ENCODE measurements around the gene CCNB1.
"Not testable (repeated sequence)": the region's sequence is repeated elsewhere in the genome, so short reads cannot be mapped to it uniquely, and the experiment has no call there.

Gene CCNB1

GRCh38 chr5:69166686-69167492 is at the start of gene CCNB1:
TSS of gene CCNB1 (plus strand) at chr5:69167150. CDS start at chr5:69167263, 113 bp downstream.
- DNase-seq, result peak; percentile 99

DNA sequence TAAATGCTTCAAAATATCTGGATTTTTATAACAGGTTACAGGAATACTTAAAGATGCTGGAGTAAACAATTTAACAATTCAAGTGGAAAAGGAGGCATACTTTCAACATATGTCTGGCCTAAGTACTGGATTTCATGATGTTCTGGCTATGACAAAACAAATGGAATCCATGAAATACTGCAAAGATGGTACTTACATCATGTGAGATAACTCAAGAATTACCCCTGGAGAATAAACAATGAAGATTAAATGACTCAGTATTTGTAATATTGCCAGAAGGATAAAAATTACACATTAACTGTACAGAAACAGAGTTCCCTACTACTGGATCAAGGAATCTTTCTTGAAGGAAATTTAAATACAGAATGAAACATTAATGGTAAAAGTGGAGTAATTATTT is 37.5 kb upstream of the CCNB1 start:
- no peak for DNase-seq

GRCh38 chr5:69130241-69130640 is 36.7 kb upstream of the CCNB1 start:
- DNase-seq, result no peak

- no peak for DNase-seq
These were observed 35.6 kb upstream of the CCNB1 start for GRCh38 chr5:69131304-69131703.

DNA sequence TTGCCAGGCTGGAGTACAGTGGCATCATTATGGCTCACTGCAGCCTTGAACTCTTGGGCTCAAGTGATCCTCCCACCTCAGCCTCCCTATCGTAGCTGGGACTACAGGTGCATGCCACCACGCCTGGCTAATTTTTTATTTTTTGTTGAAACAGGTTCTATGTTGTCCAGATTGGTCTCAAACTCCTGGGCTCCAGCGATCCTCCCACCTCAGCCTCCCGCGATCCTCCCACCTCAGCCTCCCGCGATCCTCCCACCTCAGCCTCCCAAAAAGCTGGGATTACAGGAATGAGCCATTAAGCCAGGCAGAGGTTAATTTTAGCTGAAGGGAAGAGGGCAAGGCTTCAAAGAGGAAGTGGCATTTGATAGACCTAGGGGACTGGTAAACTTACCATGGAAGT is 32.8 kb upstream of the CCNB1 start:
- DNase-seq, result no peak

GRCh38 chr5:69136293-69136692 is 30.7 kb upstream of the CCNB1 start:
- DNase-seq, result no peak

DNA sequence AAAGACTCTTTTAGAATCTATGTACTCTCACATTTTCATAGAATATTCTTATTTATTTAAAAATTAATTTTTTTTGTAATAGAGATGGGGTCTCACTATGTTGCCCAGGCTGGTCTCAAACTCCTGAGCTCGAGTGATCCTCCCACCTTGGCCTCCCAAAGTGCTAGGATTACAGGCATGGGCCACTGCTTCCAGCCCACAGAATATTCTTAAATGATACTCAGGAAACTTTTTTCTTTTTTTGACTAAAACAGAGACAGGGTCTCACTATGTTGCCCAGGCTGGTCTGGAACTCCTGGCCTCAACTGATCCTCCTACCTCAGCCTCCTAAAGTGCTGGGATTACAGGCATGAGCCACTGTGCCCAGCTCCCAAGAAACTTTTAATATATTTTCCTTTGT is 29.7 kb upstream of the CCNB1 start:
- DNase-seq, result not testable (repeated sequence)

DNA sequence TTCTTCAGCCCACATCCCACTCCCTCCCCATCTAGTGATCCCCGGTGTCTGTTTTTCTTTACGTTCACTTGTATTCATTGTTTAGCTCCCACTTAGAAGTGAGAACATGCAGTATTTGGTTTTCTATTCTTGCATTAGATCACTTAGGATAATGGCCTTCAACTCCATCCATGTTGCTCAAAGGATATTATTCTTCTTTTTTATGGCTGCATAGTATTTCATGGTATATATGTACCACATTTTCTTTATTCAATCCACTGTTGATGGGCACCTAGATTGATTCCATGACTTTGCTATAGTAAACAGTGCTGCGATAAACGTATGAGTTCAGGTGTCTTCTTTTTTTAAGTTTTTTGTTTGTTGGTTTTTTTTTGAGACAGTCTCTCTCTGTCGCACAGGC is 29.1 kb upstream of the CCNB1 start:
- DNase-seq, result no peak

DNA sequence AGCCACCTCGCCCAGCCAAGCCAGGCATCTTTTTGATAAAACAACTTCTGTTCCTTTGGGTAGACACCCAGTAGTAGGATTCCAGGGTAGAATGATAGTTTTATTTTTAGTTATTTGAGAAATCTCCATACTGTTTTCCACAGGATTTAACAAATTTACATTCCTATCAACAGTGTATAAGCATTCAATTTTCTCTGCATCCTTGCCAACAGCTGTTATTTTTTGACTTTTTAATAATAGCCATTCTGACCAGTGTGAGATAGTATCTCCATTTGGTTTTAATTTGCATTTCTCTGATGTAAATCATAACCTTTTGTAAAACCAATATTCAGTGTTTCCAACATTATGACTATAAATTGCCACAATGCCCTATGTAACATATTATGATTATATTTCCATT is 28.2 kb upstream of the CCNB1 start:
- DNase-seq, result no peak

- not testable (repeated sequence) for DNase-seq
These were observed 26.7 kb upstream of the CCNB1 start for GRCh38 chr5:69140239-69140638.

DNA sequence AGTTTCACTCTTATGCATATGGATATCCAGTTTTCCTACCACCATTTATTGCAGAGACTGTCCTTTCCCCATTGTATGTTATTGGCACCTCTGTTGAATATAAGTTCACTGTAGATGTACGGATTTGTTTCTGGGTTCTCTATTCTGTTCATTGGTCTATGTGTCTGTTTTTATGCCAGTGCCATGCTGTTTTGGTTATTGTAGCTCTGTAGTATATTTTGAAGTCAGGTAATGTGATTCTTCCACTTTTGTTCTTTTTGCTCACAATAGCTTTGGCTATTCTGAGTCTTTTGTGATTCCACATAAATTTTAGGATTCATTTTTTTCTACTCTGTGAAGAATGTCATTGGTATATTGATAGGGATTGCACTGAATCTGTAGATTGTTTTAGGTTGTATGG is 26.1 kb upstream of the CCNB1 start:
- DNase-seq, result no peak

- DNase-seq, result not testable (repeated sequence)
These were observed 18.4 kb upstream of the CCNB1 start for GRCh38 chr5:69148576-69148975.

DNA sequence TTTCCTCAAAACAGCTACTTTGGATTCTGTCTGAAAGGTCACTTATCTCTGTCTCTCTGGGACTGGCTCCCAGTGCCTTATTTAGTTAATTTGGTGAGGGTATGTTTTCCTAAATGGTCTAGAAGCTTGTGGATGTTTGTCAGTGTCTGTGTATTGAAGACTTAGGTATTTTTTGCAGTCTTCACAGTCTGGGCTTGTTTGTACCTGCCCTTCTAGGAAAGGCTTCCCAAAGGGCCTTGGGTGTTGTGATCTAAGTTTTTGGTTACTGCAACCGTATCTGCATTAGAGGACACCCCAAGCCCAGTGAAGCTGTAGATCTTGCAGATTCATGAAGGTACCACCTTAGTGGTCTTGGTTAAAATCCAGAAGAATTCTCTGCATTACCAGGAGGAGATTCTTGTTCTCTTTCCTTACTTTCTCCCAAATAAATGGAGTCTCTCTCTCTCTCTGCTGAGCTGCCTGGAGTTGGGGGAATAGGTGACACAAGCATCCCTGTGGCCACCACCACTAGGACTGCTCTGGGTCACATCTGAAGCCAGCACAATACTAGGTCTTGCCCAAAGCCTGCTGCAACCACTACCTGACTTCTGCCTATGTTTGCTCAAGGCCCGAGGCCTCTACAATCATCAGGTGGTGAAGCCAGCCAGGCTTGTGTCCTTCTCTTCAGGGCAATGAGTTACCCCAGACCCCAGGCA is 17.8 kb upstream of the CCNB1 start:
- no peak for DNase-seq

GRCh38 chr5:69149676-69150010 is 17.3 kb upstream of the CCNB1 start:
- no peak for DNase-seq

DNA sequence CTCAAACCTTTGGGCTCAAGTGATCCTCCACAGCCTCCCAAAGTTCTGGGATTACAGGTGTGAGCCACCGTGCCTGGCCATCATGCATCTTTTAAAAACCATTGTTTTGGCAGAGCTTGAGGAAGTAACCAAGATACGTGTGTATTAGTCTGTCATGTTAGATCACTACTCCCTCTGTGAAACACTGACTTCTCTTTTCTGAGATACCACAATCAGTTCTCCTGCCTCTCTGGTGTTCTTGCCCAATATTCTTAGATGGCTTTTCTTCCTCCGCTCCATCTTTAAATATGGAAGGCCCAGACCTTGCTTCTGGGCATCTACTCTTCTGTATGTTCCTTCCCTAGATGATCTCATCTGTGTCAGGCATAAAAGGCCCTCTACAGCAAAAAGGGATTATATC is 14.2 kb upstream of the CCNB1 start:
- peak; percentile 54 for DNase-seq

DNA sequence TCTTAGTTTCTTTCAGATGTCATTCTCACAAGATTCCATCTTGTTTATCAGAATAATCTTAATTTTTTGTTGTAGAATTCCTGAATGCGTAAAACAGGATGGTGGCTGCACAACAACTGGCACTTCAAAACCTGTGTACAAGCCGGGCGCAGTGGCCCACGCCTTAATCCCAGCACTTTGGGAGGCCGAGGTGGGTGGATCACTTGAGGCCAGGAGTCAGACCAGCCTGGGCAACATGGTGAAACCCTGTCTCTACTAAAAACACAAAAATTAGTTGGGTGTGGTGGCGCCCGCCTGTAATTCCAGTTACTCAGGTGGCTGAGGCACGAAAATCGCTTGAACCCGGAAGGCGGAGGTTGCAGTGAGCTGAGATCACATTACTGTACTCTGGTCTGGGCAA is 10.5 kb upstream of the CCNB1 start:
- DNase-seq, result no peak

- no peak for DNase-seq
These were observed 8.9 kb upstream of the CCNB1 start for GRCh38 chr5:69158039-69158438.

DNA sequence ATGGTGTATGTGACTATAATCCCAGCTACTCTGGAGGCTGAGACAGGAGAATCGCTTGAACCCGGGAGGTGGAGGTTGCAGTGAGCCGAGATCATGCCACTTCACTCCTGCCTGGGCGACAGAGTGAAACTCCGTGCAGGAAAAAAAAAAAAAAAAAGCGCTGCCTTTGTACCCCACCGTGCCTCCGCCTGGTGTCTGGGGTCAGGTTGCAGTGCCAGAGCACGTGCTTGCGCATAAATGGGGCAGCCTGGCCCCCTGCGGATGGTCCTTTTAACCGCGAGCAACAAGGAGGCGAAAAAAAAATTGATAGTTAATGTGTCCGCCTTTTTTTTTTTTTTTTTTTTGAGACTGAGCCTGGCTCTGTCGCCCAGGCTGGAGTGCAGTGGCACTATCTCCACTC is 6.3 kb upstream of the CCNB1 start:
- no peak for DNase-seq

- DNase-seq, result peak; percentile 52
These were observed 524 bp downstream of the CCNB1 start for GRCh38 chr5:69167493-69167855.

- DNase-seq, result peak; percentile 14
These were observed 979 bp downstream of the CCNB1 start for GRCh38 chr5:69167929-69168328.

DNA sequence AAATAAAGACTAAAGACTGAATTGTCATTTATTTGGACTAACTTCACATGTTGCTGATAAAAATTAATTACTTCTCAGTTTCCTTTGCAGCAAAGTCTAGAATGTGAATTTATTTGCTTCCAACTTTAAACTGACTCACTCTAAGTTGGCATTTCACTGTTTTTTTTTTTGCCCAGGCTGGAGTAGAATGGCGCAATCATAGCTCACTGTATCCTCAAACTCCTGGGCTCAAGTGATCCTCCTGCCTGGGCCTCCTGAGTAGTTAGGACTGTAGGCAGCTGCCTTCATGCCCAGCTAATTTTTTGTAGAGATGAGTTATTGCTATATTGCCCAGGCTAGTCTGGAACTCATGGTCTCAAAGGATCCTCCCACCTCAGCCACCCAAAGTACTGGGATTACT is 3.5 kb downstream of the CCNB1 start:
- DNase-seq, result no peak

- DNase-seq, result no peak
These were observed 4.0 kb downstream of the CCNB1 start for GRCh38 chr5:69170969-69171368.

DNA sequence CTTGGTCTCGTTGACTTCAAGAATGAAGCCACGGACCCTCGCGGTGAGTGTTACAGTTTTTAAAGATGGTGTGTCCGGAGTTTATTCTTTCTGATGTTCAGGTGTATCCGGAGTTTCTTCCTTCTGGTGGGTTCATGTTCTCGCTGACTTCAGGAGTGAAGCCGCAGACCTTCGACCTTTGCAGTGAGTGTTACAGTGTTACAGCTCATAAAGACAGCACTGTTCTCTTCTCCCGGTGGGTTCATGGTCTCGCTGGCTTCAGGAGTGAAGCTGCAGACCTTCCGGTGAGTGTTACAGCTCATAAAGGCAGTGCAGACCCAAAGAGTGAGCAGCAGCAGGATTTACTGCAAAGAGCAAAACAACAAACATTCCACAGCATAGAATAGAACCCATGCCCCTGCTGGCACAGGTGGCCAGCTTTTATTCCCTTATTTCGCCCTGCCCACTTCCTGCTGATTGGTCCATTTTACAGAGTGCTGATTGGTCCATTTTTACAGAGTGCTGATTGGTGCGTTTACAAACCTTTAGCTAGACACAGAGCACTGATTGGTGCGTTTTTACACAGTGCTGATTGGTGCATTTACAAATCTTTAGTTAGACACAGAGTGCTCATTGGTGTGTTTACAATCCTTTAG is 14.8 kb downstream of the CCNB1 start:
- DNase-seq, result not testable (repeated sequence)

DNA sequence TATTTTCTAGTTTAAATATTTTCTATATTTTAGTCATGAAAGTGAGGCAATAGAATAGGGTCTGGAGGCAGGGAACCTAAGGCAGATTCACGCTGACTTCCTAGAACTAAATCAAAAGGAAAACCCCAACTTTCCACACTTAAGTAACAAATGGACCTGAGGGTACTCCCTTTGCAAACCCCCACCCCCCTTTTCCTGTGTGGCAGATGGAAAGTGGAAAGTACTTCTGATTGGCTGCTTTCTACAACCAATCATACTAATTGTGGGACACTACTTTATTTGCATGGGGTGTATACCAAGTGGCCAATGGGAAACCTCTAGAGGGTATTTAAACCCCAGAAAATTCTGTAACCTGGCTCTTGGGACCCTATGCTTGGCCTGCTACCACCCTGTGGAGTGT is 17.7 kb downstream of the CCNB1 start:
- DNase-seq, result no peak

Data from hematopoietic multipotent progenitor cell treated with erythropoietin and hydrocortisone succinate and interleukin-3 and kit ligand, for 6 days (in vitro differentiated cells).